Panc1 (cell line): Measurements from ENCODE around the gene TRIO. TPM values are rescaled to one million over a fixed set of nuclear protein-coding genes. Genes with fewer than 3 reads are reported as not detected.

ENCODE experiments used
- ATAC-seq: fragments of 200-7000 bp; cut with Tn5 transposase; 2 replicates; pipeline ENCODE4 v1.9.1; 2020; ENCODE audit warnings: mild to moderate bottlenecking, moderate library complexity
- BruUV-seq: library from RNA; stranded (reverse); fragments of 400-500 nt; replicated peaks from 2 replicates; lab custom pipeline; 2021; lab: Mats Ljungman, UMichigan
- CTCF ChIA-PET: fragments of 300-600 bp; sonication (Branson Sonifier 250); formaldehyde crosslinking; loops from one replicate; lab custom pipeline; 2022; ENCODE audit warnings: antibody characterized with exemption; lab: Charles Lee
- POLR2A ChIA-PET: fragments of 300-600 bp; sonication (Branson Sonifier 250); formaldehyde crosslinking; loops from one replicate; lab custom pipeline; 2022; ENCODE audit warnings: antibody characterized with exemption; lab: Charles Lee
- DNase-seq: peaks from one replicate; pipeline ENCODE4 v3.0.0-alpha.2; 2010; ENCODE audit warnings: low read depth, low spot score
- H3K27ac ChIP-seq: 2 replicates; pipeline ENCODE4 v1.5.1; 2011; ENCODE audit warnings: mild to moderate bottlenecking, low read length, inconsistent platforms
- H3K27me3 ChIP-seq: fragments of 200-500 bp; sonication (Bioruptor generic); 2 replicates; pipeline ENCODE4 v1.6.0; 2014; ENCODE audit warnings: low read length, inconsistent platforms; ENCODE audit not compliant: control insufficient read depth, insufficient read depth
- H3K36me3 ChIP-seq: fragments of 200-500 bp; sonication (Bioruptor generic); 2 replicates; pipeline ENCODE4 v1.5.1; 2014; ENCODE audit warnings: inconsistent platforms, mild to moderate bottlenecking, low read length, moderate library complexity; ENCODE audit not compliant: control insufficient read depth, insufficient read depth
- H3K4me1 ChIP-seq: 2 replicates; pipeline ENCODE4 v1.5.1; 2011; ENCODE audit warnings: inconsistent platforms, mild to moderate bottlenecking, low read length, moderate library complexity; ENCODE audit not compliant: control insufficient read depth, insufficient read depth
- H3K4me3 ChIP-seq, 2 experiments: 2 replicates each; pipeline ENCODE4 v1.5.1; 2011 to 2012; ENCODE audit warnings: low read depth in 2 of 2, low read length in 2 of 2, mild to moderate bottlenecking in 2 of 2, inconsistent platforms in 1 of 2, moderate library complexity in 1 of 2
- H3K9me3 ChIP-seq: fragments of 200-500 bp; sonication (Bioruptor generic); 2 replicates; pipeline ENCODE4 v1.5.1; 2014; ENCODE audit warnings: low read depth, mild to moderate bottlenecking, inconsistent platforms, low read length, moderate library complexity; ENCODE audit not compliant: control insufficient read depth, insufficient read depth
- CTCF ChIP-seq: fragments of 450-650 bp; IDR thresholded peaks from 2 replicates; pipeline ENCODE4 v1.5.1; 2017; ENCODE audit warnings: mild to moderate bottlenecking
- POLR2AphosphoS5 ChIP-seq: IDR thresholded peaks from 2 replicates; pipeline ENCODE4 v1.6.1; 2012; ENCODE audit warnings: mild to moderate bottlenecking, low read depth, low read length, moderate library complexity
- REST ChIP-seq, 2 experiments: IDR thresholded peaks; 2 replicates each; pipeline ENCODE4 v1.6.1; 2011 to 2012; ENCODE audit warnings: low read depth in 2 of 2, control low read depth in 1 of 2, low read length in 1 of 2, mild to moderate bottlenecking in 1 of 2, moderate library complexity in 1 of 2; ENCODE audit not compliant: insufficient read depth in 1 of 2
- SIN3A ChIP-seq: IDR thresholded peaks from 2 replicates; pipeline ENCODE4 v1.6.1; 2012; ENCODE audit warnings: low read depth, mild to moderate bottlenecking, low read length, moderate library complexity, borderline replicate concordance; ENCODE audit not compliant: insufficient read depth
- TCF7L2 ChIP-seq: IDR thresholded peaks from 2 replicates; pipeline ENCODE4 v1.6.1; 2011; ENCODE audit warnings: mild to moderate bottlenecking, low read depth, low read length, inconsistent platforms
- in situ Hi-C: cut with HindIII; loops from 2 replicates; pipeline ENCODE4 v1.10.0; 2016; ENCODE audit warnings: low sequenced_read_pairs, low pct_unique_long_range_greater_than_20kb
- intact Hi-C: fragments of 100-400 bp; cut with micrococcal nuclease; formaldehyde crosslinking; loops from one replicate; pipeline ENCODE4 v1.10.0; 2022; ENCODE audit not compliant: unreplicated experiment
- total RNA-seq: library from RNA; stranded (reverse); gene quantifications from one replicate; pipeline ENCODE4 v1.2.1, GENCODE V29; 2021; ENCODE audit not compliant: unreplicated experiment

The TRIO gene
- total RNA-seq, 1 experiment from 2014 or later = 349 TPM

- Histone ChIP-seq H3K27me3 (no peaks in the 10 kb centered on the region), H3K27ac (peak overlapping the region; percentile 99), H3K4me3 (peak overlapping the region; percentile 16 to 21; a peak in 3 of 4 replicates), H3K36me3 (peaks cover 5% of the 10 kb centered on the region; the same call in 1 of the 2 replicates), H3K4me1 (peaks cover 95% of the 10 kb centered on the region), H3K9me3 (no peaks in the 10 kb centered on the region)
- CTCF ChIA-PET = interaction anchor here (0.6 kb wide), 1 partner anchor 448 kb away, joined by 3 read pairs; no protein-coding TSS in a partner anchor
- BruUV-seq = no TSS peak
- TF ChIP-seq TCF7L2 (peak; percentile 96), POLR2AphosphoS5 (no peak)
- POLR2A ChIA-PET = interaction anchor here (0.6 to 0.7 kb wide), 2 partner anchors 18 to 230 kb away, joined by 3 to 11 read pairs; no protein-coding TSS in a partner anchor
- intact Hi-C loops (loop anchor here (5.0 kb wide), 1 partner anchor 48 kb away; no protein-coding TSS in a partner anchor), in situ Hi-C loops (no loop called here)
- ATAC-seq (peak; percentile 12), DNase-seq (no peak)
Observed at GRCh38 chr5:14200312-14200990, 57.3 kb downstream of the TRIO start.

GRCh38 chr5:14201325-14202045, 58.3 kb downstream of the TRIO start:
- BruUV-seq = no TSS peak
- intact Hi-C loops (loop anchor here (5.0 kb wide), 1 partner anchor 49 kb away; no protein-coding TSS in a partner anchor), in situ Hi-C loops (no loop called here)
- no peak; the same call in 1 of the 2 replicates for TF ChIP-seq POLR2AphosphoS5
- peak; percentile 68 for TF ChIP-seq TCF7L2
- TF ChIP-seq REST (IDR thresholded peaks at IDR 0.05; ENCODE audit: insufficient read depth in 1 of 2, low read depth in 2 of 2, low read length in 1 of 2) = no peak
- DNase-seq (no peak), ATAC-seq (no peak)
- Histone ChIP-seq H3K4me1 (peaks cover 95% of the 10 kb centered on the region), H3K36me3 (peaks cover 5% of the 10 kb centered on the region; the same call in 1 of the 2 replicates), H3K9me3 (no peaks in the 10 kb centered on the region), H3K4me3 (peak overlapping the region in 1 of 2 experiments; percentile 16; a peak in 1 of 4 replicates), H3K27ac (peak overlapping the region; percentile 99), H3K27me3 (no peaks in the 10 kb centered on the region)
- POLR2A ChIA-PET = interaction anchor here (0.6 to 0.7 kb wide), 3 partner anchors 10 to 30 kb away, joined by 3 to 7 read pairs (median 4); no protein-coding TSS in a partner anchor
- CTCF ChIA-PET = no interaction called here

GRCh38 chr5:14202462-14202861, 59.3 kb downstream of the TRIO start:
- H3K4me3 ChIP-seq = peak overlapping the region in 1 of 2 experiments; percentile 14; a peak in 1 of 4 replicates
- H3K27ac ChIP-seq = peak overlapping the region; percentile 99
- ChIA-PET CTCF (interaction anchor here (0.6 kb wide), 1 partner anchor 40 kb away, joined by 7 read pairs; no protein-coding TSS in a partner anchor), POLR2A (interaction anchor here (0.6 to 0.7 kb wide), 3 partner anchors 10 to 640 kb away, joined by 3 to 11 read pairs (median 7); no protein-coding TSS in a partner anchor)
- DNase-seq (no peak), ATAC-seq (peak; percentile 43)
- no TSS peak for BruUV-seq
- no peaks in the 10 kb centered on the region for H3K27me3 ChIP-seq
- intact Hi-C loops = loop anchor here (5.0 kb wide), 1 partner anchor 50 kb away; no protein-coding TSS in a partner anchor
- H3K4me1 ChIP-seq = peaks cover 95% of the 10 kb centered on the region
- no peaks in the 10 kb centered on the region for H3K9me3 ChIP-seq
- TF ChIP-seq CTCF (no peak), SIN3A (no peak), POLR2AphosphoS5 (no peak), TCF7L2 (no peak), REST (IDR thresholded peaks at IDR 0.05; ENCODE audit: insufficient read depth in 1 of 2, low read depth in 2 of 2, low read length in 1 of 2) (no peak)
- peaks cover 5% of the 10 kb centered on the region; the same call in 1 of the 2 replicates for H3K36me3 ChIP-seq
- in situ Hi-C loops = no loop called here
